NCI-H82 treated with DMSO at 0.1 percent for 48 hours (cell line): ENCODE data around the gene LANCL3.

Experiments
- DNase-seq: peaks from one replicate; lab custom pipeline; 2025; ENCODE audit not compliant: unreplicated experiment; lab: John Stamatoyannopoulos, UW

The LANCL3 gene

DNA sequence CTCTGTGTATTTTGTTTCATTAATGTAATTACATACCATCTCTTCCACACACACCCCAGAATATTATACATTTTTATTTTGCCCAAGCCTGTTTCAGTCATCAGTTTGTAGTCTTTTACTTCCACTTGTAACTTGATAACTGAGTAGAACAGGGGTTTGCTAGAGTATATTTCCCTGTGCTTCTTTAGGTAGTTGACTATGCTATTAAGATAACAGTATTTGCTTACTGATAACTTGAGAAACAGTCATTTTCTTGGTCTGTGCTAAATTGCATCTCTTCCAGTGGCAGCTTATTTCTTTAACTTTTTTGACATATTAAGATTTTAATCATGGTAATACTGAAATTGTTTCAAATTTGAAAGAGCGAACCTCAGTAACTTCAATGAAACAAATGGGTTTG, 107.1 kb downstream of the LANCL3 start:
- no peak for DNase-seq

DNA sequence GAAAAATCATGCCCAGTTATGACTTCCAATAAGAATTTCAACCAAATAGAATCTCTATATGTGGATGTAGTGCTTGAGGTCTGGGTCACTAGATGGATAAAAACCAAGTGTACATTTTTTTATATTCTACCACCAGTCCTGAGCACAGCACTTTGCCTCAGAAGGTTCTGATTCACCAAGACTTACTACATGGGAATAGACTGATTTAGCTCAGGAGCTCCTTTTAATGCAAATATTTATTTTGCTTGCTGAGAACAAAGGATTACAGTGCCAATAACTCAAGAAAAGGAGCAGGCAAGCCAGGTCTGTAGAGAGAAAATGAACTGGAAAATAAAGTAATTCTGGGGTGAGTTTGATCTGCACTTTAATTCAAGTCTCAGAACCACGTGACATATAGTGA, 107.8 kb downstream of the LANCL3 start:
- no peak for DNase-seq

DNA sequence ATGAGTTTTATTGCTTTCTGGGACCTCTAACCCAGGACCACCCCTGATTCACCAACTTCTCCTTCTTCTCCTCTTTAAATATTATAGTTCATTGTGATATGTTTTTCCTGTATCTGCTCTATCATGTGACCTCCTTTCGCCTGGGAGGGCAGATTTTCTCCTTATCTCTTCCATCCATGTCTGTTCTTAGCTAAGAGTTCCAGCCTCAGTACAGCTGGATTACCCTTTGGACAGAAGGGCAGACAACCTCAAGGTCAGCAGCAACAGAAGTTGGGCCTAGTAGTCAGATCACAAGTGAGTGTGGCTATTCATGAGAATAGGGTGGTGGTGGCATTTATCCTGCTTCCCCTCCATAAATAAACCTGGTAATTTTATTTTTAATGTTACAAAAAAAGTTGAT, 108.4 kb downstream of the LANCL3 start:
- no peak for DNase-seq

GRCh38 chrX:37684426-37684825, 113.0 kb downstream of the LANCL3 start:
- DNase-seq = peak; percentile 87

GRCh38 chrX:37684973-37685372, 113.5 kb downstream of the LANCL3 start:
- DNase-seq = peak; percentile 77

GRCh38 chrX:37685381-37686359, 114.2 kb downstream of the LANCL3 start, which contains the start of gene XK:
Gene XK, plus strand, starts transcription at chrX:37685791. Its CDS starts 171 bp downstream, at chrX:37685962.
- no peak for DNase-seq

DNA sequence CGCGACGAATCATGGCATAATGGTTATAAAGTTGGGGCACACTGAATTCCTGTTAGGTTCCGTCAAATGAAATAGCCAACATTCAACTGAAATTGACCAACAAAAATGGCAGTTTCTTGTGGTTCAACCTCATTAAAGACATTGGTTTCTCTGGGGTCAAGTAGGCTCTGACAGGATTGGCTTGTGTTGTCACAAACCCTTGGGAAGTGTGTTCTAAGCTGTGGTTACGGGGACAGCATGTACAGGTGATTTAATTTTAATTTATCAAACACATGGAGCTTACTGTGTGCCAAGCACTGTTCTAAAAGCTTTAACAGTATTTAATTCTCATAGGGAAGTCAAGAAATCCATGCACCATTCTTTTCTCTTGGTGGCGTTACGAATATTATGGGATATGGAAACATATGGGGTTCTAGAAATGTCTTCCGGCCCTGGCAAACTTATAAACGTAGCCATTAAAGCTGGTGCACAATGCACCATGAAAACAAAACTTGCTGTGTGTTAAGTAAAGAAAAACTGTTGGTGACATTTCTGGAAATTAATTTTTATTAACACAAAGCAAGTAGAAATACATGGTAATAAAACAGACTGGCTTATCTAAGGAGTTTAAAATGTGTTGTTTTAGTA, 115.0 kb downstream of the LANCL3 start:
- DNase-seq = no peak

DNA sequence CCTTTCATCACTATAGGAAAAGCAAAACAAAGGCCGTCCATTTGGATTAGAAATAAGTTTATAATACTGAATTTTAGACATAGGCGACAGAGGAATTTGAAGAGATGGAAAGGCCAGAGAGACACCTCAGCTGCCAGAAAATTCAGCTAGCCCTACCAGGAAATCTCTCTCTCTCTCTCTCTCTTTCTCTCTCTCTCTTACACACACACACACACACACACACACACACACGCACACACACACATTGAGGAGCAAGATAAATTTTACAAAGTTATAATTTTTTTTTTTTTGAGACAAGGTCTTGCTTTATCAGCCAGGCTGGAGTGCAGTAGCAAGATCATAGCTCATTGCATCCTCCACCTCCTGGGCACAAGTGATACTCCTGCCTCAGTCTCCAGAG, 115.5 kb downstream of the LANCL3 start:
- no peak for DNase-seq

DNA sequence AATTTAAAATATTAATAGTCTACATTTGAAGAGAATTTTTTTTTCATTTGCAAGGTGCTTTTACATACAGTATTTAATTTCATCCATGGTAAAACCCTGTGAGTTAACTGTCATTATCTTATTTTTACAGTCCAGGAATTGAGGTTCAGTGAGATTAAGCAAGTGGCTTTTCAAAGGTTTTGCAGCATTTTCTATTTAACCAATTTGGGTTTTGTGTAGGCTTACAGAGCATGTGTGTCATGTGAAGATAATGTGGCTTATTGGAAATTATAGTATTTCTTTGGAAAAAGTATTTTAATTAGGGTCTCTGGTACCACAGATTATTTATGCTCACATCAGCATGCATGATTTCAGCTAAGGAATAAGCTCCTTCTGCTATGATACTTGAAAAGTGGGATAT, 118.7 kb downstream of the LANCL3 start:
- no peak for DNase-seq

DNA sequence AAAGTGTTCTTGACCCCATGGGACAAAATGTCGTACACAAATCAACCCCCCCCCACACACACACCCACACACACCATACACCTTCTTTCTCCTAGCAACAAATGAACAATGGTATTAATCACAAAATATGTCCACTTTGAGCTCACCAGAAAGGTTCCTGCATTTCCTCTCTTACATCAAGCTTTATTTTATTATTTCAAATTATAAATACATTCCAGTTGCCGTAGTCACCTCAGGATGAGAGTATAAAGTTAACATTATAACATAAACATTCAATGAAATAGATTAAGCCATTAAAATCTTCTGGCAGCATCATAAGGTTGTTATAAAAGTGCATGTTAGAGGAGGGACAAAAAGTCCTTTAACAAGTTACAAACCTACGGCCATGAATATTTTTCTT, 121.5 kb downstream of the LANCL3 start:
- no peak for DNase-seq

DNA sequence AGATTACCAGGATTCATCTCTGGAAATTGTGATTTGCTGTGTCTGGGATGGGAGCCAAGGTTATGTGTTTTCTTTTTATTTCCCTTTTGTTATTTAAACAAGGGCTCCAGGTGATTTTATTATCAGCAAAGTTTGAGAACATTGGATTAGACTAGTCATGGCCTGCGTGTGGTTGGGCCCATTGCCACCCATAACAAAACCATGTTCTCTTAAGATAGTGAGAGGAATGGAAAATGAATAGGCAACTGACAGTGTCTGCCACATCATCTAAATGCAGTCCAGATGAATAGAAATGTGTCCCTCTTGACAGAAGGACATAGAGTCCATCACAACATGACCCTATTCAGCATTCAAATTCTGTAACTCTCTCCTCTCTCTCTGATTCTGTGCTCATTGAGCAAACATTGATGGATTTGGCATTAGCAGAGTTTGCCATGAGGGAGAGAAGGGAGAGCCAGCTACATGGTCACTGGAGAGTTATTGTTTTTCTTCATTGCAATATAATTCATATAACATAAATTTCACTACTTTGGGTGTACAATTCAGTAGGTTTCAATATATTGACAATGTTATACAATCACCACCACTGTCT, 125.8 kb downstream of the LANCL3 start:
- DNase-seq = no peak

DNA sequence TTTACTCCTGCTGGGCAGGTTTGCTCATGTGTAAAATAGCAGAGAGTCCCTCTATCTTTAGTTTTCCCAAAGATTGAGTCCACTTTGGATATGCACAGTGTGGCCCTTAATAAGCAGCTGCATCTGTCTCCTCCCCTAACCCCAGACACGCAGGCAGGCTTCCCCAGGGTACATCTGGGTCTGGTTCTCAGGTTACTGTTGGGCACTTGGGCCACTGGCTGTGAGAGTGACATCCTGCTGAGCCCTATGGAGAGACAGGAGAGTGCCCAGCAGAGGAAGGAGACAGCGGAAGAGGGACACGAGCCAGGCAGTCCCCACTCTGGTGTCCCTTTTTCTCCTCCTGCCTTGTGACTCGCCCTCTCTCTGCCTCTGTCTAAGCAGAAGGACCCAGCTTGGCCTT, 130.1 kb downstream of the LANCL3 start:
- no peak for DNase-seq

GRCh38 chrX:37711991-37712390, 140.5 kb downstream of the LANCL3 start:
- no peak for DNase-seq

GRCh38 chrX:37712458-37712857, 141.0 kb downstream of the LANCL3 start:
- no peak for DNase-seq

- DNase-seq = no peak
These were observed 143.0 kb downstream of the LANCL3 start for GRCh38 chrX:37714479-37714878.

DNA sequence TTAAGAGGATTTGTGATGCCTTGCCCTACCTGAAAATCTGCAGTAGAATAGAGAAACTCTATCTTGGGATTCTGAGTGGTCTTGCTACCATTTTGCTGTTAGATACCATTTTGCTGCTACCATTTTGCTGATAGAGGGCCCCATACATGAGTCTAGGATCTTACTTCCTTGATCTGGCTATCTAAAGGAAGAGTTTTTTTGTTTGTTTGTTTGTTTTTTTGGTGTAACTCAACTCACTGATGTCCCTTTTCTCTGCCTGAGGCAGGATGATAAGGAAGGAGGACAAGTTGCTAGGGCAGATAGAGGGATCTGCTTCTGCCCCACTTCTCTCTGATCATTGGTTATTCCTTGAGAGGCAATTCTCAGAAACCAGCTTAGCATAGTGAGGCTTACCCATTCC, 145.1 kb downstream of the LANCL3 start:
- no peak for DNase-seq

DNA sequence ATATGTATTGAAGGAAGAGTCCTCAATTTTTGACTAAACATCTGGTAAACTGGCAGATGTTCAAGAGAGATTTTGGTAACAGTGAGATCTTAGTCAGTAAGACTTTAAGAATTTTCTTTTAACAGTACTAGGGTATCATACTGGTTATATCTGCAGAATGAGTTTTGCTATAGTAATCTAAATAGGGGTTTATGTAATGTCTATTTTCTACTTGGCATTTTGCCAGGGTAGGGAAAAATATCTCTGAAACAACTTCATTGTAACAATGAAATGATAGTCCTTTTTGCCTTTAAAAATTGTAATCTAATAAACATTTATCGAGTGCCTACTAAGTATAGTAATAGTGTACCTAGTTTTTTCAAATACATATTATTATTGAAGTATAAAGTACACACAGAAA, 146.2 kb downstream of the LANCL3 start:
- DNase-seq = no peak

- no peak for DNase-seq
These were observed 151.1 kb downstream of the LANCL3 start for GRCh38 chrX:37722595-37722994.

DNA sequence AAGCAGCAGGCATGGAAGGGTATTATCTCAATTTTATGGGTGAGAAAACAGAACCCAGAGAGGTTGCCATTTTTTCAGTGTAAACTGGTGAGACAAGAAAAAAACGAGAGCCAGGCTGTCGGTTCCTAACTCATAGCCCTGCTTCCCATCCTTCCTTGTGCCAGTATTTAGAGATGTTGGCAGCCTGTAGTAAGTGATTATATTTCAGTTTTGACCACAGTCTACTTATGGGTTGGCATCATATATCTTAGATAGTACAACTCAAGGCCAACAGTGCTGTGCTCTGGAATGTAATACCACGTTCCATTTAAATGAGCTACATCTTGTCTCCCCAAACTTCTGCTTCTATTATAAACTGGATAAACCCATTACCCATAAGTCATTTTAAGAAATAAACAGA, 154.9 kb downstream of the LANCL3 start:
- no peak for DNase-seq
